Uterus (tissue), 2 donors: ENCODE results near the gene ZNF608.

Experiments
- CTCF ChIP-seq, 4 experiments: fragments of 200-600 bp in 2 of 4; fragments of 450-650 bp in 2 of 4; sonication (generic) in 2 of 4; IDR thresholded peaks; one replicate each; pipeline ENCODE4 v1.5.1; 2016 to 2019; ENCODE audit warnings: antibody characterized with exemption in 4 of 4, mild to moderate bottlenecking in 2 of 4, moderate library complexity in 1 of 4
- POLR2A ChIP-seq, 2 donors: fragments of 450-650 bp; IDR thresholded peaks; one replicate each; pipeline ENCODE4 v1.6.1; 2016; ENCODE audit warnings: antibody characterized with exemption in 2 of 2, mild to moderate bottlenecking in 1 of 2, moderate library complexity in 1 of 2

- TF ChIP-seq CTCF (IDR thresholded peaks at IDR 0.05) (no peak), POLR2A (IDR thresholded peaks at IDR 0.05) (no peak)
Observed at GRCh38 chr5:124739634-124740025, 6.8 kb downstream of the ZNF608 start.
